HepG2 (cell line): ENCODE results near the gene ATRNL1. TPM values are rescaled to one million over a fixed set of nuclear protein-coding genes. Genes with fewer than 3 reads are reported as not detected.

Source experiments
- ATAC-seq: fragments of 200-7000 bp; cut with Tn5 transposase; 3 replicates; pipeline ENCODE4 v1.9.1; 2020; ENCODE audit warnings: mild to moderate bottlenecking, moderate library complexity
- BruUV-seq: library from RNA; stranded (reverse); fragments of 400-500 nt; replicated peaks from 2 replicates; lab custom pipeline; 2021; lab: Mats Ljungman, UMichigan
- CTCF ChIA-PET: fragments of 300-600 bp; formaldehyde crosslinking; extraction: SDS; loops from one replicate; lab custom pipeline; 2021; ENCODE audit warnings: low total read pairs, inconsistent platforms, low intra/inter-chr PET ratio; lab: Yijun Ruan, JAX
- POLR2A ChIA-PET: fragments of 350-600 bp; sonication (Branson Sonifier 250); formaldehyde crosslinking; loops from one replicate; lab custom pipeline; 2020; ENCODE audit warnings: antibody characterized with exemption, inconsistent platforms; lab: Yijun Ruan, JAX
- DNase-seq: peaks from one replicate; pipeline ENCODE4 v3.0.0-alpha.2; 2015; ENCODE audit warnings: low spot score
- FAIRE-seq: peaks from 3 replicates; lab custom pipeline; 2011; peaks lifted over from hg19 to GRCh38; lab: Jason Lieb, UNC
- H2AFZ ChIP-seq: one replicate; pipeline ENCODE4 v1.6.1; 2011; ENCODE audit warnings: low read length, inconsistent platforms
- H3K27ac ChIP-seq: fragments of 300-600 bp; 3 replicates; pipeline ENCODE4 v1.8.0; 2011; ENCODE audit warnings: mixed run types, mild to moderate bottlenecking, mixed read lengths, low read length, inconsistent platforms; ENCODE audit not compliant: insufficient read depth; ENCODE audit errors: extremely low read length
- H3K27me3 ChIP-seq, 2 experiments: fragments of 200-600 bp in 1 of 2; 2 replicates in 1 of 2; 3 replicates in 1 of 2; pipeline versions ENCODE4 v1.6.0 to v1.8.0; 2011; ENCODE audit warnings: low read length in 2 of 2, mild to moderate bottlenecking in 2 of 2, moderate library complexity in 2 of 2, inconsistent platforms in 1 of 2; ENCODE audit not compliant: insufficient read depth in 2 of 2, control insufficient read depth in 1 of 2
- H3K36me3 ChIP-seq, 2 experiments: fragments of 200-600 bp in 1 of 2; replicated peaks in 1 of 2; 2 replicates in 1 of 2; 3 replicates in 1 of 2; pipeline versions ENCODE4 v1.5.1 to v1.8.0; 2011; ENCODE audit warnings: low read length in 2 of 2, inconsistent platforms in 1 of 2; ENCODE audit not compliant: insufficient read depth in 2 of 2, control insufficient read depth in 1 of 2
- H3K4me1 ChIP-seq: 2 replicates; pipeline ENCODE4 v1.5.1; 2012; ENCODE audit warnings: low read length, inconsistent platforms; ENCODE audit not compliant: insufficient read depth
- H3K4me2 ChIP-seq: 2 replicates; pipeline ENCODE4 v1.6.0; 2011; ENCODE audit warnings: low read depth, low read length, inconsistent platforms
- H3K4me3 ChIP-seq, 3 experiments: fragments of 200-600 bp in 1 of 3; sonication (generic), shearing (Covaris generic) in 1 of 3; replicated peaks in 1 of 3; 2 replicates each; pipeline ENCODE4 v1.5.1; 2011 to 2016; ENCODE audit warnings: low read length in 3 of 3, inconsistent platforms in 2 of 3, low read depth in 2 of 3, mild to moderate bottlenecking in 2 of 3, control low read depth in 1 of 3, mixed read lengths in 1 of 3; ENCODE audit not compliant: insufficient read depth in 1 of 3
- H3K79me2 ChIP-seq: one replicate; pipeline ENCODE4 v1.6.1; 2011; ENCODE audit warnings: low read length, inconsistent platforms; ENCODE audit not compliant: insufficient read depth
- H3K9ac ChIP-seq: 2 replicates; pipeline ENCODE4 v1.6.0; 2011; ENCODE audit warnings: mild to moderate bottlenecking, low read depth, low read length, inconsistent platforms; ENCODE audit not compliant: insufficient read depth
- H3K9me3 ChIP-seq: 2 replicates; pipeline ENCODE4 v1.5.1; 2012; ENCODE audit warnings: mild to moderate bottlenecking, low read length
- H4K20me1 ChIP-seq: 2 replicates; pipeline ENCODE4 v1.6.0; 2011; ENCODE audit warnings: inconsistent platforms, mild to moderate bottlenecking, low read length, moderate library complexity; ENCODE audit not compliant: insufficient read depth
- ATAD3A ChIP-seq: sonication (generic); formaldehyde crosslinking; IDR thresholded peaks from 2 replicates; pipeline ENCODE4 v1.4.0; 2020; ENCODE audit warnings: missing genetic modification reagents
- GABPA ChIP-seq, 2 experiments: IDR thresholded peaks; 2 replicates each; pipeline ENCODE4 v1.6.1; 2011 to 2016; ENCODE audit warnings: low read depth in 2 of 2, low read length in 1 of 2, missing biosample characterization in 1 of 2, missing genetic modification characterization in 1 of 2
- JUN ChIP-seq: sonication (generic); formaldehyde crosslinking; IDR thresholded peaks from 2 replicates; pipeline ENCODE4 v1.4.0; 2020; ENCODE audit warnings: mild to moderate bottlenecking, missing genetic modification reagents
- KMT2A ChIP-seq: sonication (generic); formaldehyde crosslinking; IDR thresholded peaks from 2 replicates; pipeline ENCODE4 v1.4.0; 2020; ENCODE audit warnings: missing genetic modification reagents
- SAP130 ChIP-seq: IDR thresholded peaks from 2 replicates; pipeline ENCODE4 v1.6.1; 2016; ENCODE audit warnings: low read depth
- SMARCE1 ChIP-seq: fragments of 450-650 bp; IDR thresholded peaks from 2 replicates; pipeline ENCODE4 v1.6.1; 2017; ENCODE audit warnings: borderline replicate concordance
- SNAI1 ChIP-seq: sonication (generic); formaldehyde crosslinking; IDR thresholded peaks from 2 replicates; pipeline ENCODE4 v1.5.0; 2020; ENCODE audit warnings: mild to moderate bottlenecking, missing genetic modification reagents, borderline replicate concordance
- ZNF264 ChIP-seq: sonication (generic); formaldehyde crosslinking; IDR thresholded peaks from 2 replicates; pipeline ENCODE4 v1.4.0; 2020; ENCODE audit warnings: missing genetic modification reagents
- ZNF333 ChIP-seq: sonication (generic); formaldehyde crosslinking; IDR thresholded peaks from 2 replicates; pipeline ENCODE4 v1.4.0; 2020; ENCODE audit warnings: mild to moderate bottlenecking, missing genetic modification reagents, borderline replicate concordance
- WGBS: methylation state at CpG from one replicate; pipeline ENCODE4 v1.1.6; 2017; ENCODE audit warnings: low lambda C conversion rate; 5-methylcytosine and 5-hydroxymethylcytosine counted together
- in situ Hi-C: cut with HindIII; loops from 2 replicates; pipeline ENCODE4 v1.10.0; 2017; ENCODE audit warnings: low pct_unique_long_range_greater_than_20kb; ENCODE audit not compliant: extremely low pct_ligation_motif_present
- intact Hi-C: fragments of 100-400 bp; cut with micrococcal nuclease; formaldehyde crosslinking; loops from one replicate; pipeline ENCODE4 v1.10.0; 2022; ENCODE audit not compliant: unreplicated experiment
- polyA plus RNA-seq, 8 experiments: library from polyadenylated mRNA; depleted of rRNA in 3 of 8; stranded (reverse) in 7 of 8; unstranded in 1 of 8; fragments of >200 nt; fragmentation: Illumina TruSeq in 4 of 8; extraction: Trizol in 4 of 8; gene quantifications; 2 replicates each; pipeline versions ENCODE4 v1.2.1 to v1.2.3, GENCODE V29; 2011 to 2016; ENCODE audit warnings: low read depth in 4 of 8, missing spikeins in 1 of 8, mixed read lengths in 1 of 8; ENCODE audit not compliant: insufficient read depth in 1 of 8
- total RNA-seq, 5 experiments: library from RNA; depleted of rRNA; stranded (reverse); fragments of >200 nt; fragmentation: Illumina TruSeq; extraction: Trizol; gene quantifications; 2 replicates each; pipeline ENCODE4 v1.2.3, GENCODE V29; 2016; ENCODE audit warnings: low read depth in 1 of 5
- TF ChIP-seq, protein P1 (sequence below): sonication (generic); formaldehyde crosslinking; IDR thresholded peaks from 2 replicates; pipeline ENCODE4 v1.4.0; 2020; ENCODE audit warnings: missing genetic modification reagents
- TF ChIP-seq, protein P2 (sequence below): sonication (generic); formaldehyde crosslinking; IDR thresholded peaks from 2 replicates; pipeline ENCODE4 v1.8.0; 2022; ENCODE audit warnings: mild to moderate bottlenecking, missing genetic modification reagents, moderate library complexity
- TF ChIP-seq, protein P3 (sequence below): sonication (generic); IDR thresholded peaks from 2 replicates; pipeline ENCODE4 v1.6.1; 2016; ENCODE audit warnings: low read depth, borderline replicate concordance
- TF ChIP-seq, protein P4 (sequence below): sonication (generic); formaldehyde crosslinking; IDR thresholded peaks from 2 replicates; pipeline ENCODE4 v1.4.0; 2020; ENCODE audit warnings: missing genetic modification reagents, borderline replicate concordance
- TF ChIP-seq, protein P5 (sequence below): sonication (generic); formaldehyde crosslinking; IDR thresholded peaks from 2 replicates; pipeline ENCODE4 v1.4.0; 2020; ENCODE audit warnings: missing genetic modification reagents

ATRNL1 gene
- total and polyA plus RNA-seq, 2 of the 13 experiments (the other 11 are each of a cell fraction or from before 2014, with no cell fraction given): 0.04 TPM; not detected in 1

DNA sequence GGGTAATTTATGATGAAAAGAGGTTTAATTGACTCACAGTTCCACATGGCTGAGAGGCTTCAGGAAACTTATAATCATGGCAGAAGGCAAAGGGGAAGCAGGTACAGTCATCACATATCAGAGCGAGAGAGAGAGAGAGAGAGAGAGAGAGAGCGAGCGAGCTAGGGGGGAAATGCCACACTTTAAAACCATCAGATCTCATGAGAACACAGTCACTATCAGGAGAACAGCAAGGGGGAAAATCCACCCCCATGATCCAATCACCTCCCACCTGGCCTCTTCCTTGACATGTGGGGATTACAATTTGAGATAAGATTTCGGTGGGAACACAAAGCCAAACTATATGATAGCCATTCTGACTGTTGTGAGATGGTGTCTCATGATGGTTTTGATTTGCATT, 603.6 kb downstream of the ATRNL1 start:
- H3K27me3 ChIP-seq: no peaks in the 10 kb centered on the region
- intact Hi-C loops (no loop called here), in situ Hi-C loops (no loop called here)
- no peaks in the 10 kb centered on the region for H3K36me3 ChIP-seq
- H3K79me2 ChIP-seq: no peaks in the 10 kb centered on the region
- WGBS: 41% methylated on average over 4 of the region's 4 CpGs
- POLR2A ChIA-PET: no interaction called here
- BruUV-seq: no TSS peak
- ATAC-seq (no peak), FAIRE-seq (no peak), DNase-seq (no peak)
- H3K27ac ChIP-seq: no peak overlapping the region
- no peak overlapping the region for H3K9ac ChIP-seq
- no peak overlapping the region for H3K4me3 ChIP-seq
- H3K9me3 ChIP-seq: no peaks in the 10 kb centered on the region
- CTCF ChIA-PET: no interaction called here
- H2AFZ ChIP-seq: no peak overlapping the region
- H4K20me1 ChIP-seq: no peaks in the 10 kb centered on the region
- H3K4me1 ChIP-seq: no peaks in the 10 kb centered on the region
- no peak overlapping the region for H3K4me2 ChIP-seq
- no peak for TF ChIP-seq KMT2A (CRISPR knock-in tag)
- TF ChIP-seq ATAD3A (CRISPR knock-in tag): no peak
- no peak for TF ChIP-seq SMARCE1
- TF ChIP-seq, protein P1, sequence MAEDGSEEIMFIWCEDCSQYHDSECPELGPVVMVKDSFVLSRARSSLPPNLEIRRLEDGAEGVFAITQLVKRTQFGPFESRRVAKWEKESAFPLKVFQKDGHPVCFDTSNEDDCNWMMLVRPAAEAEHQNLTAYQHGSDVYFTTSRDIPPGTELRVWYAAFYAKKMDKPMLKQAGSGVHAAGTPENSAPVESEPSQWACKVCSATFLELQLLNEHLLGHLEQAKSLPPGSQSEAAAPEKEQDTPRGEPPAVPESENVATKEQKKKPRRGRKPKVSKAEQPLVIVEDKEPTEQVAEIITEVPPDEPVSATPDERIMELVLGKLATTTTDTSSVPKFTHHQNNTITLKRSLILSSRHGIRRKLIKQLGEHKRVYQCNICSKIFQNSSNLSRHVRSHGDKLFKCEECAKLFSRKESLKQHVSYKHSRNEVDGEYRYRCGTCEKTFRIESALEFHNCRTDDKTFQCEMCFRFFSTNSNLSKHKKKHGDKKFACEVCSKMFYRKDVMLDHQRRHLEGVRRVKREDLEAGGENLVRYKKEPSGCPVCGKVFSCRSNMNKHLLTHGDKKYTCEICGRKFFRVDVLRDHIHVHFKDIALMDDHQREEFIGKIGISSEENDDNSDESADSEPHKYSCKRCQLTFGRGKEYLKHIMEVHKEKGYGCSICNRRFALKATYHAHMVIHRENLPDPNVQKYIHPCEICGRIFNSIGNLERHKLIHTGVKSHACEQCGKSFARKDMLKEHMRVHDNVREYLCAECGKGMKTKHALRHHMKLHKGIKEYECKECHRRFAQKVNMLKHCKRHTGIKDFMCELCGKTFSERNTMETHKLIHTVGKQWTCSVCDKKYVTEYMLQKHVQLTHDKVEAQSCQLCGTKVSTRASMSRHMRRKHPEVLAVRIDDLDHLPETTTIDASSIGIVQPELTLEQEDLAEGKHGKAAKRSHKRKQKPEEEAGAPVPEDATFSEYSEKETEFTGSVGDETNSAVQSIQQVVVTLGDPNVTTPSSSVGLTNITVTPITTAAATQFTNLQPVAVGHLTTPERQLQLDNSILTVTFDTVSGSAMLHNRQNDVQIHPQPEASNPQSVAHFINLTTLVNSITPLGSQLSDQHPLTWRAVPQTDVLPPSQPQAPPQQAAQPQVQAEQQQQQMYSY: no peak
- TF ChIP-seq ZNF264 (CRISPR knock-in tag): no peak
- TF ChIP-seq, protein P2, sequence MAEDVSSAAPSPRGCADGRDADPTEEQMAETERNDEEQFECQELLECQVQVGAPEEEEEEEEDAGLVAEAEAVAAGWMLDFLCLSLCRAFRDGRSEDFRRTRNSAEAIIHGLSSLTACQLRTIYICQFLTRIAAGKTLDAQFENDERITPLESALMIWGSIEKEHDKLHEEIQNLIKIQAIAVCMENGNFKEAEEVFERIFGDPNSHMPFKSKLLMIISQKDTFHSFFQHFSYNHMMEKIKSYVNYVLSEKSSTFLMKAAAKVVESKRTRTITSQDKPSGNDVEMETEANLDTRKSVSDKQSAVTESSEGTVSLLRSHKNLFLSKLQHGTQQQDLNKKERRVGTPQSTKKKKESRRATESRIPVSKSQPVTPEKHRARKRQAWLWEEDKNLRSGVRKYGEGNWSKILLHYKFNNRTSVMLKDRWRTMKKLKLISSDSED: no peak
- TF ChIP-seq SAP130 (CRISPR knock-in tag): no peak
- TF ChIP-seq, protein P3, sequence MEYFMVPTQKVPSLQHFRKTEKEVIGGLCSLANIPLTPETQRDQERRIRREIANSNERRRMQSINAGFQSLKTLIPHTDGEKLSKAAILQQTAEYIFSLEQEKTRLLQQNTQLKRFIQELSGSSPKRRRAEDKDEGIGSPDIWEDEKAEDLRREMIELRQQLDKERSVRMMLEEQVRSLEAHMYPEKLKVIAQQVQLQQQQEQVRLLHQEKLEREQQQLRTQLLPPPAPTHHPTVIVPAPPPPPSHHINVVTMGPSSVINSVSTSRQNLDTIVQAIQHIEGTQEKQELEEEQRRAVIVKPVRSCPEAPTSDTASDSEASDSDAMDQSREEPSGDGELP: no peak
- TF ChIP-seq GABPA (IDR thresholded peaks at IDR 0.05; ENCODE audit: low read depth, low read length): no peak
- no peak for TF ChIP-seq GABPA (CRISPR knock-in tag; IDR thresholded peaks at IDR 0.05; ENCODE audit: low read depth)
- no peak for TF ChIP-seq ZNF333 (CRISPR knock-in tag)
- TF ChIP-seq SNAI1: no peak
- TF ChIP-seq JUN (CRISPR knock-in tag): no peak
- TF ChIP-seq, protein P4, sequence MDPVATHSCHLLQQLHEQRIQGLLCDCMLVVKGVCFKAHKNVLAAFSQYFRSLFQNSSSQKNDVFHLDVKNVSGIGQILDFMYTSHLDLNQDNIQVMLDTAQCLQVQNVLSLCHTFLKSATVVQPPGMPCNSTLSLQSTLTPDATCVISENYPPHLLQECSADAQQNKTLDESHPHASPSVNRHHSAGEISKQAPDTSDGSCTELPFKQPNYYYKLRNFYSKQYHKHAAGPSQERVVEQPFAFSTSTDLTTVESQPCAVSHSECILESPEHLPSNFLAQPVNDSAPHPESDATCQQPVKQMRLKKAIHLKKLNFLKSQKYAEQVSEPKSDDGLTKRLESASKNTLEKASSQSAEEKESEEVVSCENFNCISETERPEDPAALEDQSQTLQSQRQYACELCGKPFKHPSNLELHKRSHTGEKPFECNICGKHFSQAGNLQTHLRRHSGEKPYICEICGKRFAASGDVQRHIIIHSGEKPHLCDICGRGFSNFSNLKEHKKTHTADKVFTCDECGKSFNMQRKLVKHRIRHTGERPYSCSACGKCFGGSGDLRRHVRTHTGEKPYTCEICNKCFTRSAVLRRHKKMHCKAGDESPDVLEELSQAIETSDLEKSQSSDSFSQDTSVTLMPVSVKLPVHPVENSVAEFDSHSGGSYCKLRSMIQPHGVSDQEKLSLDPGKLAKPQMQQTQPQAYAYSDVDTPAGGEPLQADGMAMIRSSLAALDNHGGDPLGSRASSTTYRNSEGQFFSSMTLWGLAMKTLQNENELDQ (CRISPR knock-in tag): no peak
- TF ChIP-seq, protein P5, sequence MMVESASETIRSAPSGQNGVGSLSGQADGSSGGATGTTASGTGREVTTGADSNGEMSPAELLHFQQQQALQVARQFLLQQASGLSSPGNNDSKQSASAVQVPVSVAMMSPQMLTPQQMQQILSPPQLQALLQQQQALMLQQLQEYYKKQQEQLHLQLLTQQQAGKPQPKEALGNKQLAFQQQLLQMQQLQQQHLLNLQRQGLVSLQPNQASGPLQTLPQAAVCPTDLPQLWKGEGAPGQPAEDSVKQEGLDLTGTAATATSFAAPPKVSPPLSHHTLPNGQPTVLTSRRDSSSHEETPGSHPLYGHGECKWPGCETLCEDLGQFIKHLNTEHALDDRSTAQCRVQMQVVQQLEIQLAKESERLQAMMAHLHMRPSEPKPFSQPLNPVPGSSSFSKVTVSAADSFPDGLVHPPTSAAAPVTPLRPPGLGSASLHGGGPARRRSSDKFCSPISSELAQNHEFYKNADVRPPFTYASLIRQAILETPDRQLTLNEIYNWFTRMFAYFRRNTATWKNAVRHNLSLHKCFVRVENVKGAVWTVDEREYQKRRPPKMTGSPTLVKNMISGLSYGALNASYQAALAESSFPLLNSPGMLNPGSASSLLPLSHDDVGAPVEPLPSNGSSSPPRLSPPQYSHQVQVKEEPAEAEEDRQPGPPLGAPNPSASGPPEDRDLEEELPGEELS (CRISPR knock-in tag): no peak
